GM18499 (cell line): Measurements from ENCODE around the gene FRMPD2.
"Not testable (repeated sequence)": the region's sequence is repeated elsewhere in the genome, so short reads cannot be mapped to it uniquely, and the experiment has no call there.

Experiments used
- ATAC-seq: cut with Tn5 transposase; IDR thresholded peaks from one replicate; pipeline ENCODE4 v1.9.1; 2021; ENCODE audit warnings: moderate number of reproducible peaks; ENCODE audit not compliant: insufficient read depth, unreplicated experiment

FRMPD2 gene

DNA sequence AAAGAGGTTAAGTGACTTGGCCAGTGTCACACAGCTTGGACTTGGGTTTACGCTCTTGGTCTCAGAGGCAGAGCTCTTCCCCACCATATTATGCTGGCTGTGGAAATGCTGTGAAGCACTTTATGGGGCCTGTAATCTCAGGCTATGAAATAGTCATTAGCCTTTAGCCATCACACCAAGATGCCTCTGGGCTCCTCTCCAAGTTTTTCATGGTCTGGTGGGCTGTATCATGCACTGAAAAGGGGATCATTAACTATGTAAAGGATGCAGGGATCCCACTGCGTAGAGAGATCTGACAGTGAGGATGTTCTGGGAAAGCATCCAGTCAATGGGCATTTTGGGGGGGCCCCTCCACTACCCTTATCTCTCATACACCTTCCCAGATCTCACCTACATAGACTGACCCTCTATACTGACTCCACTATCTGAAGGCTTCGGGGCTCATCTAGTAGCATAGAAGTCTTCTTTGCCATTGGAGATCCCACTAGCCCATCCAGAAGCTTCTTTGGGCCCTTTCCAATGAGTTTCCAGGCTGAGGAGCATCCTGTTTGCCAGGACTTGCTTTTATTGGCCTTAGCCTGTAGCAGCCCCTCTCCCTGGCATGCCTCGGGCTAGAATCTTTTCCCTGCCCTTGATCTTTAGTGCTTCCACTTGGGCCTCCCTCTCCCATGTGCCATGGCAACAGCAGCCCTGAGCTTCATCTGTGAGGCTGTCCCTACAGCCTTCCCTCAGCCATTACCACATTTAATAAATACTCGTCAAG lies 19.6 kb downstream of the FRMPD2 start:
- ATAC-seq, result no peak

GRCh38 chr10:48253970-48254657 lies 20.4 kb downstream of the FRMPD2 start:
- no peak for ATAC-seq

DNA sequence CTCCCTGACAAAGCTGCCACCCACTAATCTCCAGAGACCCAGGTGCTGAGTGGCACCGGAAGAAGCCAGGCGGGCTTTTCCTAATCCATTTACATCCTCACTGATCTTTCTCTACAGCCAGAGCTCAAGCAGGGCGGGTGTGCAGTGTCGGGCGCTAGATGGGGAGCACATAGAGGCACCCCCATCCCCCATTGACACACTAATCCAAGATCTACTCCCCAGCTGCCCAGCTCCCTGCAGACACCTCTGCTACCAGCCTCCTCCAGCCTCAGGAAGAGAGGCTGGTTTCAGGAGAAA lies 22.2 kb downstream of the FRMPD2 start:
- ATAC-seq, result no peak

- no peak for ATAC-seq
These were observed 22.8 kb downstream of the FRMPD2 start for GRCh38 chr10:48251525-48252353.

- no peak for ATAC-seq
These were observed 23.4 kb downstream of the FRMPD2 start for GRCh38 chr10:48251152-48251524.

GRCh38 chr10:48249763-48250351 lies 24.6 kb downstream of the FRMPD2 start:
- no peak for ATAC-seq

GRCh38 chr10:48249004-48249762 lies 25.3 kb downstream of the FRMPD2 start:
- no peak for ATAC-seq

GRCh38 chr10:48248462-48248861 lies 26.0 kb downstream of the FRMPD2 start:
- no peak for ATAC-seq

DNA sequence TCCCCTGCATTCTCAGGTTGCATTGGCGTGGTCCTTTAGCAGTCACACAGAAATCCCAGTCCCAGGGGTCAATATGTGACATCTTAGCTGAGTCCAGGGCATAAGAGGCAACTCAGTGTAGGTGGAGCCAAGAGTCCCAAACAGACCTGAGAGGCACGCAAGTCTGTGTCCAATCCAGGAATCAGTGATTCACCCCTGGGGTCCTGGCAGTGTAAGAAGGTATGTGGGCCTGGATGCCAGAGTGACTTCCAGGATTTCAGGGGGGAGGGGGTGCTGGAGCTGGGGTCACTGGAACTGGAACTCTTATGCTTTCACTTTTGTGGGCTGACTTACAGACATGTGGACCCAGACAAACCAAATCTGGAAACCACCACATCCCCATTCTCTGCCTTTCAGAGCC lies 26.8 kb downstream of the FRMPD2 start:
- ATAC-seq, result no peak

DNA sequence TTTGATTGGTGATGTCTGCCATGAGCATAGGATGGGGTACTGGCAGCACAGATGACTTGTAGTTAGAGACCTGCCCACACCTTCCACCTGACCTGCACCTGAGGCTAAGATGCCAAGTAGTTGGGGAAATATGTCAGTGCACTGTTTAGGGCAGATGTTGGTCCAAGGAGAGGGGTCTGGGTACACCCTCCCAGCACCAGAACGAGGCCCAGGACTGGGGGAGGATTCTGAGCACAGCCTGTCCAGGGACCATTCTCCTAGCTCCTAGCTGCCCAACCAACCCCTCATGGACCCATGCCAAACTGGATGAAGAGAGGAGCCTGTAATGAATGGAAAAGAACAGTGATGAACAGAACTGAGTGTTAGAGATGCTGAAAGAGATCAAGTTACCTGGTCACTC lies 28.0 kb downstream of the FRMPD2 start:
- no peak for ATAC-seq

- no peak for ATAC-seq
These were observed 28.5 kb downstream of the FRMPD2 start for GRCh38 chr10:48245977-48246376.

- ATAC-seq, result not testable (repeated sequence)
These were observed 30.6 kb downstream of the FRMPD2 start for GRCh38 chr10:48243921-48244320.

GRCh38 chr10:48243487-48243886 lies 31.0 kb downstream of the FRMPD2 start:
- ATAC-seq, result no peak

GRCh38 chr10:48242171-48242904 lies 32.2 kb downstream of the FRMPD2 start:
- ATAC-seq, result no peak

DNA sequence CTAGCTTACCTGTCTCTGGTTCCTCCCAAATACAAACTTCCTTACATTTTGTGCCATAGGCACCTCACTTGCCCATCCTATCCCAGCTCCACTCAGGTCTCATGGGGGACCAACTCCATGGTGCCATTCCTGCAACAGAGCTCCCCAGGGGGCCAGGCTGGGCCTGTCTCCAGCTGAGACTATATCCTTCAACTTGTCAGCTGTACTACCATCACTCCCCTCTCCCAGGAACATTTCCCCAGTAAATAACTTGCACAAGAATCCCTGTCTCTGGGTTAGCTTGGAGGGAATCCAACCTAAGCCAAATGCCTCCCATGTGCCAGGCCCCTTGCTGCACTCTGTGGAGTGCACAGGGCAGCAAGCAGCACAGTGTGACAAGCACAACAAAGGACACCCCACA lies 33.2 kb downstream of the FRMPD2 start:
- ATAC-seq, result no peak

- no peak for ATAC-seq
These were observed 34.3 kb downstream of the FRMPD2 start for GRCh38 chr10:48240196-48240595.

- ATAC-seq, result no peak
These were observed 34.9 kb downstream of the FRMPD2 start for GRCh38 chr10:48239618-48240017.

GRCh38 chr10:48238826-48239520 lies 35.5 kb downstream of the FRMPD2 start:
- no peak for ATAC-seq
